ENCODE results near the gene EHD3. TPM values are rescaled to one million over a fixed set of nuclear protein-coding genes. Genes with fewer than 3 reads are reported as not detected.

Gene EHD3
- total and polyA plus RNA-seq, 11 donors, result 8.9 to 31.9 (median 24.0) TPM

DNA sequence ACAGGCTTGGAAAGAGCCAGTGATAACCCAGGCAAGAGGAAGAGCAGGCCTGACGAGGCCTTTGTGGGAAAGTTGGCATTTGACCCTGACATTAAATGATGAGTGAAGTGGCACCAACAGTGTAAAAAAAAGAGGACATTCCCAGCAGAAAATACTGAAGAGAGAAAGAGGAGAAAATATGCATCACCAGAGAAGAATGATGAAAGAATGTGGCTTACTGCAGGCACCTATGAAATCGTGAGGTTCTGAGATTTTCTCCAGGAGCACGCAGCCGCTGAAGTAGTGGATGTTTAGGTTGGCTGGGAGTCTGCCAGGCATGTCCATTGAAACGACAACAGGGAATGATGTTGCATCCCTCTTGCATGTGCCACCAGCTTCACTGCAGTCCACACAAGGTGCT, 13.8 kb downstream of the EHD3 start:
- H3K27ac ChIP-seq, result no peak overlapping the region
- H3K4me1 ChIP-seq, result peaks cover 0 to 13% (median 2%) of the 10 kb centered on the region in 12 donors
- WGBS, 4 donors, result 79 to 85% (median 81%) methylated on average over 5 of the region's 5 CpGs
- peaks cover 0 to 45% (median 27%) of the 10 kb centered on the region in 9 donors for H3K36me3 ChIP-seq
- DNase-seq (no peak), ATAC-seq (no peak)
- H3K27me3 ChIP-seq, result no peaks in the 10 kb centered on the region
- TF ChIP-seq POLR2A (IDR thresholded peaks at IDR 0.05), result no peak
- TF ChIP-seq, protein P1, sequence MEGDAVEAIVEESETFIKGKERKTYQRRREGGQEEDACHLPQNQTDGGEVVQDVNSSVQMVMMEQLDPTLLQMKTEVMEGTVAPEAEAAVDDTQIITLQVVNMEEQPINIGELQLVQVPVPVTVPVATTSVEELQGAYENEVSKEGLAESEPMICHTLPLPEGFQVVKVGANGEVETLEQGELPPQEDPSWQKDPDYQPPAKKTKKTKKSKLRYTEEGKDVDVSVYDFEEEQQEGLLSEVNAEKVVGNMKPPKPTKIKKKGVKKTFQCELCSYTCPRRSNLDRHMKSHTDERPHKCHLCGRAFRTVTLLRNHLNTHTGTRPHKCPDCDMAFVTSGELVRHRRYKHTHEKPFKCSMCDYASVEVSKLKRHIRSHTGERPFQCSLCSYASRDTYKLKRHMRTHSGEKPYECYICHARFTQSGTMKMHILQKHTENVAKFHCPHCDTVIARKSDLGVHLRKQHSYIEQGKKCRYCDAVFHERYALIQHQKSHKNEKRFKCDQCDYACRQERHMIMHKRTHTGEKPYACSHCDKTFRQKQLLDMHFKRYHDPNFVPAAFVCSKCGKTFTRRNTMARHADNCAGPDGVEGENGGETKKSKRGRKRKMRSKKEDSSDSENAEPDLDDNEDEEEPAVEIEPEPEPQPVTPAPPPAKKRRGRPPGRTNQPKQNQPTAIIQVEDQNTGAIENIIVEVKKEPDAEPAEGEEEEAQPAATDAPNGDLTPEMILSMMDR (IDR thresholded peaks at IDR 0.05), result no peak
- H3K9me3 ChIP-seq, result no peaks in the 10 kb centered on the region
- no peak overlapping the region for H3K4me3 ChIP-seq
- intact Hi-C loops (cut with DNase I), result no loop called here

DNA sequence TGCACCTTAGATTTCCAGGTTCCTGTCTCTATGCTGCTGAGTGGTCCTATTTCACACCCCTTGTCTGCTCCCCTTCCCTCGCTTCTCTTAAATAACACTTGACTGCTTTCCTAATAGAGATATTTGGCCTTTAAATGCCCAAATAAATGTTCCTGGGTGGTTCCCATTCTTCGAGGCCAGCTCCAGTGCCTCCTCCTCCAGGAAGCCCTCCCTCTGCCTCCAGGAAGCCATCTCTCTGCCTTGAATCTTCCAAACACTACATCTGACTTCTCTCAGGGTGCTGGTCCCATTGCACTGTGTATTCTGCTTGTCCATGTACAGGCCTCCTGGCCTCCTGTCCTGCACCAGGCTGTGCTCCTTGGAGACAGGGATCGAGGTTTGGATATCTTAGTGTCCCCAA, 14.2 kb downstream of the EHD3 start:
- Histone ChIP-seq H3K9me3 (no peaks in the 10 kb centered on the region), H3K36me3 (peaks cover 0 to 45% (median 27%) of the 10 kb centered on the region in 9 donors), H3K27me3 (no peaks in the 10 kb centered on the region), H3K4me3 (no peak overlapping the region), H3K4me1 (peaks cover 0 to 13% (median 2%) of the 10 kb centered on the region in 12 donors), H3K27ac (no peak overlapping the region)
- no peak for DNase-seq
- WGBS, 4 donors, result 90 to 95% (median 92%) methylated on average over 3 of the region's 3 CpGs
- TF ChIP-seq, protein P1 (IDR thresholded peaks at IDR 0.05), result no peak
- no peak for TF ChIP-seq POLR2A (IDR thresholded peaks at IDR 0.05)
- ATAC-seq, result no peak
- intact Hi-C loops (cut with DNase I), result no loop called here

DNA sequence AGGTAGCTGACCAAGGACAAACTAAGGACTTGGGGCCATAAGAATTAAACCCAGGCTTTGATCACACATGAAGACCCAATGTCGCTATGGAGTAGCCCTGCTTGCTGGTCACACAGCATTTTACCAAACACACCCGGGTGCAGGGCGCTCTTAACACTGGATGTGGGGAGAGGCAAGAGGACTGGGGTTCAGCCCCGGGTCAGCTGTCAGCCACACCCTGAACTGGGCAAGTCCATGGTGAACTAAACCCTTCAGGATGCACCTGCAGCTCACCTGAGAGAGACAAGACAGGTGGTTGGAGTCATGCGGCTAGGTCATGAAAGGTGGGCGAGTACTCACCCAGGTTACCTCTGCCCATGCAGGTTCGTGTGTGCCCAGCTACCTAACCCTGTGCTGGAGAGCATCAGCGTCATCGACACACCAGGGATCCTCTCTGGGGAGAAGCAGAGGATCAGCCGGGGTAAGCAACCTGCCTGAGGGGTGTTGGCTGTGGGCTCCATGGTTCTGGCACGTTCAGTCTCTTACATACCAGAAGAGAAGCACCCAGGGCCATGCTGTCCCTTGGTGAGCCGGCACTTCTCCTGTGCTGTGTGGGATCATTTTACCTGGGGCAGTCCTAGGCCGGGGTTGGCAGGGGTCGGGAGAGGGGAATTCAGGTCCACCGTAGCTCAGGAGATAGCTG, 15.2 kb downstream of the EHD3 start:
- H3K4me1 ChIP-seq, result peaks cover 0 to 13% (median 2%) of the 10 kb centered on the region in 12 donors
- no peak overlapping the region for H3K4me3 ChIP-seq
- 94 to 98% (median 95%) methylated on average over 13 to 15 of the region's 15 CpGs for WGBS, 4 donors
- TF ChIP-seq POLR2A (IDR thresholded peaks at IDR 0.05), result no peak
- TF ChIP-seq, protein P1 (IDR thresholded peaks at IDR 0.05), result no peak
- no peaks in the 10 kb centered on the region for H3K27me3 ChIP-seq
- no peaks in the 10 kb centered on the region for H3K9me3 ChIP-seq
- H3K27ac ChIP-seq, result no peak overlapping the region
- peaks cover 0 to 45% (median 27%) of the 10 kb centered on the region in 9 donors for H3K36me3 ChIP-seq
- peak in 1 of 5 donors; percentile 3 for DNase-seq
- intact Hi-C loops (cut with DNase I), result no loop called here
- ATAC-seq, result no peak

GRCh38 chr2:31251018-31251417, 17.1 kb downstream of the EHD3 start:
- Histone ChIP-seq H3K27ac (no peak overlapping the region), H3K4me3 (no peak overlapping the region), H3K4me1 (peaks cover 0 to 13% (median 2%) of the 10 kb centered on the region in 12 donors), H3K27me3 (no peaks in the 10 kb centered on the region), H3K36me3 (peaks cover 0 to 45% (median 15%) of the 10 kb centered on the region in 9 donors), H3K9me3 (no peaks in the 10 kb centered on the region)
- no peak for TF ChIP-seq POLR2A (IDR thresholded peaks at IDR 0.05)
- TF ChIP-seq, protein P1 (IDR thresholded peaks at IDR 0.05), result no peak
- WGBS, 4 donors, result 40 to 69% (median 46%) methylated on average over 2 to 3 of the region's 3 CpGs
- DNase-seq (peak in 3 of 5 donors; percentile 45 to 72 (median 47)), ATAC-seq (peak in 3 of 4 donors; percentile 42 to 64 (median 63))
- intact Hi-C loops (cut with DNase I), result no loop called here
